Brain microvascular endothelial cell (primary cell): ENCODE measurements around the gene PCCB.

Source experiments
- DNase-seq: peaks from one replicate; pipeline ENCODE4 v3.0.0-alpha.2; 2020
- H3K27ac ChIP-seq: fragments of 250-450 bp; sonication (Bioruptor Pico); 2 replicates; pipeline ENCODE4 v1.5.1; 2020; ENCODE audit warnings: mild to moderate bottlenecking, moderate library complexity
- H3K27me3 ChIP-seq: fragments of 250-450 bp; sonication (Bioruptor Pico); replicated peaks from 2 replicates; pipeline ENCODE4 v1.5.1; 2020; ENCODE audit warnings: mild to moderate bottlenecking
- H3K36me3 ChIP-seq: fragments of 250-450 bp; sonication (Bioruptor Pico); replicated peaks from 2 replicates; pipeline ENCODE4 v1.5.1; 2020; ENCODE audit warnings: mild to moderate bottlenecking
- H3K4me3 ChIP-seq: 2 replicates; pipeline ENCODE4 v1.5.1; 2011; ENCODE audit warnings: low read depth, mild to moderate bottlenecking, control low read depth, low read length, moderate library complexity
- CTCF ChIP-seq: IDR thresholded peaks from 2 replicates; pipeline ENCODE4 v1.5.1; 2011; ENCODE audit warnings: low read depth, mild to moderate bottlenecking, moderate library complexity, low read length, control low read depth, inconsistent platforms; ENCODE audit errors: missing control alignments
- in situ Hi-C: cut with HindIII; loops from 2 replicates; pipeline ENCODE4 v1.10.0; 2017; ENCODE audit warnings: low sequenced_read_pairs, low pct_ligation_motif_present

PCCB gene

GRCh38 chr3:136311261-136311660 is 61.1 kb downstream of the PCCB start:
- no peaks in the 10 kb centered on the region for H3K27me3 ChIP-seq
- TF ChIP-seq CTCF = no peak
- H3K4me3 ChIP-seq = no peak overlapping the region
- DNase-seq = no peak
- in situ Hi-C loops = no loop called here
- H3K27ac ChIP-seq = no peak overlapping the region
- no peaks in the 10 kb centered on the region for H3K36me3 ChIP-seq

- Histone ChIP-seq H3K36me3 (no peaks in the 10 kb centered on the region), H3K27ac (no peak overlapping the region), H3K4me3 (no peak overlapping the region), H3K27me3 (no peaks in the 10 kb centered on the region)
- in situ Hi-C loops = no loop called here
- DNase-seq = no peak
- no peak for TF ChIP-seq CTCF
Observed at GRCh38 chr3:136311968-136312367, 61.8 kb downstream of the PCCB start.

GRCh38 chr3:136326316-136326715 is 76.2 kb downstream of the PCCB start:
- Histone ChIP-seq H3K4me3 (no peak overlapping the region), H3K27me3 (no peaks in the 10 kb centered on the region), H3K27ac (no peak overlapping the region), H3K36me3 (peaks cover 3% of the 10 kb centered on the region)
- no peak for DNase-seq
- no peak for TF ChIP-seq CTCF
- in situ Hi-C loops = no loop called here

- H3K27me3 ChIP-seq = no peaks in the 10 kb centered on the region
- TF ChIP-seq CTCF = no peak
- no peak overlapping the region for H3K4me3 ChIP-seq
- in situ Hi-C loops = no loop called here
- no peak overlapping the region for H3K27ac ChIP-seq
- no peak for DNase-seq
- H3K36me3 ChIP-seq = peaks cover 3% of the 10 kb centered on the region
Observed at GRCh38 chr3:136327671-136328070, 77.5 kb downstream of the PCCB start.

- H3K27me3 ChIP-seq = no peaks in the 10 kb centered on the region
- no peak overlapping the region for H3K4me3 ChIP-seq
- DNase-seq = no peak
- in situ Hi-C loops = no loop called here
- no peak overlapping the region for H3K27ac ChIP-seq
- no peak for TF ChIP-seq CTCF
- peaks cover 9% of the 10 kb centered on the region for H3K36me3 ChIP-seq
Observed at GRCh38 chr3:136329593-136329992, 79.5 kb downstream of the PCCB start.

- no peak for DNase-seq
- TF ChIP-seq CTCF = no peak
Observed at GRCh38 chr3:136330900-136331299, 80.8 kb downstream of the PCCB start.

More at GRCh38 chr3:136330900-136331299, 80.8 kb downstream of the PCCB start:
- H3K27me3 ChIP-seq = no peaks in the 10 kb centered on the region
- no peak overlapping the region for H3K4me3 ChIP-seq
- H3K36me3 ChIP-seq = peaks cover 9% of the 10 kb centered on the region
- in situ Hi-C loops = no loop called here
- H3K27ac ChIP-seq = no peak overlapping the region
